Lung microvascular endothelial cell (primary cell): ENCODE measurements around the gene ABR. TPM values are rescaled to one million over a fixed set of nuclear protein-coding genes. Genes with fewer than 3 reads are reported as not detected.
"Not testable (repeated sequence)": the region's sequence is repeated elsewhere in the genome, so short reads cannot be mapped to it uniquely, and the experiment has no call there.

Experiments
- DNase-seq, 2 donors: peaks; one replicate each; pipeline versions ENCODE4 v3.0.0 to v3.0.0-alpha.2; 2010; ENCODE audit warnings: low read depth in 2 of 2
- total RNA-seq: library from RNA; depleted of rRNA; stranded (reverse); fragments of >200 nt; gene quantifications from 2 replicates; pipeline ENCODE4 v1.2.1, GENCODE V29; 2014

The ABR gene
- total RNA-seq, 1 donor from 2014 or later: 24.8 TPM

DNA sequence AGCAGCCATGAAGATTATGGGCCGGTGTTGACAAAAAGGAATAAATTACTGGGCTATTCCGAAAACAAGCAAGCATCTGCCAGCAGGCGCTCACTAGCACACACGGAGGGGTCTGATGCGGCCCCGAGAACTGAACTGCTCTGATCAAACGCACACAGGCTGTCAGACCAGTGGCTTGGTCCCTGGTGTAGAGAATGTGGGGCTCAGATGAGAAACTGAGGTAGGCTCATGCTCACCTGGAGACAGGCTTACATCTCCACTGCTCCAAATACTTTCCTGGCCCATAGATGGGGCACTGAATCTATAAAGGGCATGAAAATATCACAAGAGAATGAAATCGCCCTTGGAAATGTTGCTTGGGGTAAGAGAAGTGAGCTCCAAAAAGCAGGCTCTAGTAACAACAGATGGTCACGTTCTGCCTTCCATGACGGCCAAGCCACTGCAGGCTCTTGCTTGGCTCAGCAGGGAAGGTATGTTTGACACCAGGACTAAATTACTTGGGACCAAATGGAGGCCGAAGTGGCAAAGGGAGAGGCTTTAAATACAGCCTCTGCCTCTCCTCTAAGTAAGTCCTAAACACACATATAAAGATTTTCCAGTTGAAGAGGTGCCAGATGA, 5.4 kb downstream of the ABR start:
- no peak for DNase-seq

DNA sequence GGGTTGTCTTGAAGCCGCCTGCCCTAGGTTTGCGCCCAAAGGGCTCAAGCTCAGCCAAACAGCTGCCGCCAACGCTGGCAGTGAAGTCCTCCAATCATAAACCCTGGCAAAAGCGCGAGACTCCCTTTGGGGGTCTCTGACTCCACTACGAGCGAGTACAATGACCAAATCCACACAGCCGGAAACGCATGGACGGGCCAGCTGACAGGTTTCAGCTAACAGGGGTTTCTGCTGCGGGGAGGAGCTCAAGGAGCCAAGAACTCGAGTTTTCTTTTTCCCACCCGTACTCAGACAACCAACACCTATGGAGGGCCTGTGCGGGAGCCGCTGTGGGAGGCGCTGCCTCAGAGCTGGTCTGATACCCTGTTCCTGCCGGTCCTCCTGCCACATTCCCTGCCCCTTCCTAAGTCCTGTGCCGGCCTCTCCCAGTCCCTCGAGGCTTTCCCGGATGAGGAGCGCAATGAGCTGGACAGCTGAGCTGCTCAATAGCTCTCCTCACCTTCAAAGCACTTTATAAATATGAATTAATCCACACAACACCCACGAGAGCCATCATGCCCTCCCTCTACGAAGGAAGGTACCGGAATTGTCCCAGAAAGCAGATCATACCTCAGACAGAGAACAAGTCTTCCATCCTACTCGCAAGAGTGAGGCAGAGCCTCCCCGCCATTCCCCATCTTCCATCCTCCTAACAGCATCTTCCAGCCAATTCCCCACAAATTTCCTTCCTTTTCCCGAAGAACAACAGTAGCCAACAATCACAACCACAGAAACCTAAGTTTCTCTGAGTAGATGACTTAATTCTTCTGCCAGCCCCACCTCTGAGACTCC, 6.1 kb downstream of the ABR start:
- DNase-seq: no peak

DNA sequence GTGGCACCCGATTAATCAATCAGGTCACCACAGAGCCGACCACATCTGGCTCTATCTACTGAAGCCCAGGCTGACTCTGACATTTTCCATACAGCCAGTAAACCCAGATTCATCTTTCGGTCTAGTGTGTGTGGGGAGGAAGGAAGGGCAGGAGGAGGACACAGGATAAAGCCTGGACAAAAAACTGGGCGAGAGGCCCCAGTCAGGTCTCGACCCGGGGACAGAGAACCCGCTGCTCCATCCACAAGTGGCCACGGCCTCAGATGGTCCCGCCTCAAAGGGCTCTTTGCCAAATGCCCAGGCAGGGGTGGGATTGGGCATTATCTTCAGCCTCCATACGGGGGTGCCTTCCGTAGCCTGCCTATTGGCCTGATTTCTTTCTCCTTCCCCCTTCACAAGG, 7.8 kb downstream of the ABR start:
- DNase-seq: peak in 1 of 2 donors; percentile 88

- no peak for DNase-seq
Measured at GRCh38 chr17:1170739-1171138, 9.0 kb downstream of the ABR start.

DNA sequence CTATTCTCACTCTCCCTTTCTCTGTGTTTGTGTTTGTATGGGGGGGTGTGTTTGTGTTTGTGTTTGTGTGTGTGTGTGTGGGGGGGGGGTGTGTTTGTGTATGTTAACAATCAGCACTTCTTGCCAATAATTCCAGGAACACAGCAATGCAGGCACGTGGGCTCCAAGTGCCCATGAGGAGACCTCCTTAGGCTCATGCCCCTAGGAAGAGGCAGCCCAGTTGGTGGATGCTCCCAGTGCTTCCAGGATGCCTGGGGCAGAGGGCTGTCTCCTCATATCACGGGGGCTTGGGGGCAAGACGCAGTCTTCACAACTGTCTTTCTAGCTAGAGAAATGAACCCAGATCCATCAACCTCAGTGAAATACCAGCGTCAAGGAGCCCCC, 9.9 kb downstream of the ABR start:
- DNase-seq: no peak

DNA sequence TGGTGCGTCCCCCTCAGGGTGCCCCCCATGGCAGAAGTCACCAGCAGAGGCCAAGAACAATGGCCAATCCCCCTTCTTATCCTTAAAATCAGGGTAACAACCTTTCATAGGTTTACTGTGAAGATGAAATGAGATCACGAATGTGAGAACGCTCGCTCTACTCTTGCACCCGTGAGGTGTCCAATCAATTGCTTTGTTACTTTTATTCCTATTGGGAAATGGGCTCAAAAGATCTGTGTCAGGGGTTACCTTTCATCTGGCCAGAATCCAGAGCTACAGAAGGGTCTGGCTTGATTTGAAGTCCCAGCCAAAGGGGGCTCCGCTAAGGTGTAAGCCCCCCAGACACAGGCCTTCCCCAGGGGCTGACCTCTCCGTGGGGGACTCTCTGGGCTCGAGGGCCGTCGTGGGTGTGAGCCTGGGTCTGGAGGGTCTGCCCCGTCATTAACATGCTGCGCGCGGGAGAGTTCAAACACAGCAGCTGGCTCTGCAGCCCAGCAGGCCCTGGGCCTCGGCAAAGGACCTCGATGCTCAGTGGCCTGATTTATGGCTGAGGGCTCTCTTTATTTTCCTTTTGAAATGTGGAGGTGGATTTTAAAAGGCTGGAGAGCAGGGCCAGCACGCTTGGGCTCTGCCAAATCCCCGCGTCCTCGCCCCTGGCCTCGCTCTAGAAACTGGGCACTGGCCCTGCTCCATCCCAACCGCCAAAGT, 10.4 kb downstream of the ABR start:
- DNase-seq: no peak

- DNase-seq: no peak
Measured at GRCh38 chr17:1168533-1169220, 11.1 kb downstream of the ABR start.

DNA sequence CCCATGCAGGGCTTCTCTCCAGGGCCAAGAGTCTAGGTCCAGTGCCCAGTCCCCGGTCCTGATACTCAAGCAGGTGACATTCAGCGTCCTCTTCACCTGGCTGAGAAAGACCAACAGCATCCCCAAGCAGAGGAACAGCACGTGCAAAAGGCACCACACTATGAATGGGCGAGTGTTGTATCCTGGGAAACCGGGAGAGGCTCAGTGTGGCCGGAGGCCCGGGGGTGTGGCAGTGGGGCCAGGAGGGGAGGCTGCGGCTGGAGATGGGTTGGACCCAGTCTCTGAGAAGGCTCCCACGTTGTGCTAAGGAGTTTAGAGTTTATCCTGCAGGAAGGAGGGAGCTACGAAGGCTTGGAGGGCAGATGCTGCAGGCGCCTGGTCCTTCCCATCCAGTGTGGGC, 13.5 kb downstream of the ABR start:
- DNase-seq: no peak

GRCh38 chr17:1165836-1166235, 13.9 kb downstream of the ABR start:
- DNase-seq: no peak

DNA sequence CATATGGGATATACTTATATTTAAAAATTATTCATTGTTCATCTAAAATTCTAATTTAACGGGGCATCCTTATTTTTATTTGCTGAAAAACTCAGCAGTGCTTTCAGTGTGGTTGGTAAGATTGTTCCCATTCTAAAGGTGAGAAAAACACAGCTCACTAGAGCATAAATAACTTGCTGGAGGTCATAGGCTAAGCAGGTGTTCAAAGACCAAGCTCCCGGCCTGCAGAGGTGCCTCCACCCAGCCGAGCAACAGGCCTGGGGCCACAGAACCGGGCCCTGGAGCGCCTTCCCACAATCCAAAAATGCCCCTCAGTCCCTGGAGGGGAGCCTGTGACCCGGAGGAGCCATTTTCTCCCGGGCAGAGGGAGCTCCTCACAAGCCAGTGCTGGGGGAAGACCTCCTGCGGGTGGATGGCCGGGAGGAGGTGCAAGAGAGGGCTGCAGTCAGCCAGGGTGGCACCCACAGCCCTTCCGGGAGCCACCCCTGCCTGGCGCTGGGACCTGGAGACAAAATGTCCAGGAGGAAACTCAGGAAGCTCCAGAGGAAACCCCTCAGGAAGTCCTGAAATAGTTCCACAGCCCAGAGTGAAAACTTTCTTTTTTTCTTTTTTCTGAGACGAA, 14.7 kb downstream of the ABR start:
- peak; percentile 33 to 41 for DNase-seq

DNA sequence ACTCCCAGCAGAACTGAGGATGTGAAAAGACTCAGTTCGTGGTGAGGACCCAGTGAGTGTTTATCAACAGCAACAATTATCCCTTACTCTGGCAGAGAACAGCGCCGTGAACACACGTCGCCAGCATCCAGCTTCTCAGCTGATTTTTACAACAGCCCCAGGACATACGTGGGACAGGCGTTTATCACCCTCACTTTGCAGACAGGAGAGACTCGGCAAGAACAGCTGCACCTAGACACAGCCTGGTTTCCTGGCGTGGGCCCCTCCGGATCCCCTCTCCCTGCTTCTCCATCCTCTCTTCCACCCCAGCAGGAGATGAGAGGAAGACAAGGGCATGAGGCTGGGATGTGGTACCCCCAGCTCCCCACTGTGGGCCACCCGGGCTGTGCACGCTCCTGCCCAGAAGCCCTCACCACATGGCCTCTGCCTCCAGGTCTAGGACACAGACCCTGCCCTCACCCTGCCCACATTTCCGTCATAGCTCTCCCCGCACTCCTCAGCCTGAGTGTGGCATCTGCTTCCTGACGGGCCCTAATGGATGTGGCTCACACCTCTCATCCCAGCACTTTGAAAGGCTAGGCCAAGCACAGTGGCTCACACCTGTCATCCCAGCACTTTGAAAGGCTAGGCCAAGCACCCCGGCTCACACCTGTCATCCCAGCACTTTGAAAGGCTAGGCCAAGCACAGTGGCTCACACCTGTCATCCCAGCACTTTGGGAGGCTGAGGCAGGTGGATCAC, 17.5 kb downstream of the ABR start:
- DNase-seq: no peak

- DNase-seq: no peak
Measured at GRCh38 chr17:1160591-1161390, 19.0 kb downstream of the ABR start.

DNA sequence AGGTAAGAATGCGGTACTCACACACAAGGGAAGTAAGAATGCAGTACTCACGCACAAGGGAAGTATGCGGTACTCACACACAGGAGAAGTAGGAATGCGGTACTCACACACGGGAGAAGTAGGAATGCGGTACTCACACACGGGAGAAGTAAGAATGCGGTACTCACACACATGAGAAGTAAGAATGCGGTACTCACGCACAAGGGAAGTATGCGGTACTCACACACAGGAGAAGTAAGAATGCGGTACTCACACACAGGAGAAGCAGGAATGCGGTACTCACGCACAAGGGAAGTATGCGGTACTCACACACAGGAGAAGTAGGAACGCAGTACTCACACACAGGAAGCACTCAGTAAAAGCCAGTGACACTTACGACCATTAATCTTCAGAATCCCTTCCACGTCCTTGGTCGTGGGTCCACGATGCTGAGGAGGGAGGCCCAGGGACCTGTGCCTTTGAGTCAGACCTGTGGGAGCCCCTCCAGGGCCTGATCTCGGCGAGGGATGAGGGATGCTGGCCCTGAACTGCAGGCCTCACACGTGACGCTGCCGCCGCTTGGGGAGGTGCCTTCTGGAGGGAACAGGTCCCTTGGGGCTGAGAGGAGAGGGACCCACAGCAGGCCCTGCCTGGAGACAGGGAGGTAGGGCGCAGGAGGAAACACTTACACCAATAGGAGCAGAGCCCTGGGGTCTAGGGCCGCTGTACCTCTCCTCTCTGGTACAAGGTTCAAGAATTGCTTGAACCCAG, 20.2 kb downstream of the ABR start:
- DNase-seq: no peak

GRCh38 chr17:1158879-1159278, 20.9 kb downstream of the ABR start:
- no peak for DNase-seq

DNA sequence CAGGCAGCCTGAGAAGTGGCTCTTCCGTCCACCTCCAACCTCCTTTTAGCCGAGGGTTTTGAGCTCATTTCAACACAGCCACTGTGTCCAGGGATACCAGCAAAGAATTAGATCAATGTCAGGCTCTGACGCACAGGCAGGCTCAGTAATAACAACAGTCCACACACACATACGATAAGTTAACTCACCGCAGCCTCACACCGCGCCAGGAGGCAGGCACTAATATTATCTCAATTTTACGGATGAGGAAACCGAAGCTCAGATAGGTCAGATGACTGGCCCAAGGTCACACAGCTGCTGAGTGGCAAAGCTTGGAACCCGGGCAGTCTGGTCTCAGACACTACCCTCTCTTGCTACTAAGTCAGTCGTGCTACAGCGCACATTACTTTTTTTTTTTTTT, 22.9 kb downstream of the ABR start:
- no peak for DNase-seq

GRCh38 chr17:1154704-1155103, 25.1 kb downstream of the ABR start:
- DNase-seq: no peak

DNA sequence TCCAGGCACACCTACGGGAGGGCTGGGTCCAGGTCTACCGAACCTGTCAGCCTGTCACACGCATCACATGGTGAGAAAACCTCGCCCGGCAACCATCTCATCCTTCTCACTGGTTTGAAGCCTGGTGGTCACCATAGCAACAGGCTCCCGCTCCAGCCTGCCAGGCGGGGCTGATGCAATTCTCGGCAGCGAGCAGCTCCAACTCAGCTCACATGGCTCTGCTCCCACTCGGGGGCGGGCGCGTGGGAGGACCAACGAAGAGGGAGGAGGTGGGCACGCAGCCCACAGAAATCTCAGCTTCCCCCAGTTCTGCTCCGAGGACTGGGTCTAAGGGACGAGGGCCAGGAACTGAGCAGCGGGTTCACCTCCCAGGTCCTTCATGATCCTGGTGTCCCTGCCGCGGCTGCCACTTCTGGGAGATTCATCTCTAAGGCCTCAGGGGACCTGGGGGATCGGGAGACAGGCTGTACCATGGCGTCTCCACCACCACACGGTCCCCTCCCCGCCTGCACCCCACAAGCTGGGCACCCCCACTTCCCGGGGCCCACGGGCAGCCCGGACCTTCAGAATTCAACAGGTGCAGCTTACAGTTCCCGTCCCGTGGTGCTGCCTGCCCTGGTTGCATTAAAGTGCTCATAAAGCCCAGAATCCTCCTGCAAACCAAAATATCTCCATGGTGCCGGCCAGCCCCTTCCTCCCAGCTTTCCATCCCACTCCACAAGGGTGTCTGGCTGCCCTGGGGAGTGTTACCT, 25.8 kb downstream of the ABR start:
- no peak for DNase-seq

- DNase-seq: not testable (repeated sequence)
Measured at GRCh38 chr17:1152582-1152981, 27.2 kb downstream of the ABR start.
